Neural cell (in vitro differentiated cells): ENCODE data around the gene ALKBH3.

Experiments used
- EZH2 ChIP-seq: fragments of 200-600, 300-800 bp; shearing (Covaris generic), sonication (generic); IDR thresholded peaks from 2 replicates; pipeline ENCODE4 v1.6.1; 2014; ENCODE audit warnings: antibody characterized with exemption, low read length, borderline replicate concordance, mild to moderate bottlenecking; ENCODE audit not compliant: insufficient read depth, poor library complexity, severe bottlenecking
- POLR2AphosphoS5 ChIP-seq: IDR thresholded peaks from 2 replicates; pipeline ENCODE4 v1.6.1; 2012
- TF ChIP-seq, protein P1 (sequence below): fragments of 450-650 bp; IDR thresholded peaks from 2 replicates; pipeline ENCODE4 v1.5.1; 2014; ENCODE audit warnings: antibody characterized with exemption, mild to moderate bottlenecking, moderate library complexity; ENCODE audit not compliant: poor library complexity, severe bottlenecking

DNA sequence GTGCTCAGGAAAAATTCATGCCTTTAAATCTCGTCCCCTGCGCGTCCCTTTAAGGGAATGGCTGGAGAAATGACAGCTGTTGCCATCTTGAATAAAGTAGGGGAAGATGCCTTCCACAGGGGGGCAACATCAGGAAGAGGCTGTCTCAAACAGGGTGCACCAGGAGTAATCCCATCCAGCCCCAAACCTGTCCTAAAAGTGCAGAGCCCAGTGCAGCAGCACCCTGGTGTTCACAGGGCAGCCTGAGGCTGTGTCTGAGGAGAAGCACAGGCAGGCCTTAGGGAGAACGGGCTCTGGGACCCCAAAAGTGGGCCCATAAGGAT lies 51.0 kb downstream of the ALKBH3 start:
- TF ChIP-seq EZH2 = no peak
- TF ChIP-seq, protein P1, sequence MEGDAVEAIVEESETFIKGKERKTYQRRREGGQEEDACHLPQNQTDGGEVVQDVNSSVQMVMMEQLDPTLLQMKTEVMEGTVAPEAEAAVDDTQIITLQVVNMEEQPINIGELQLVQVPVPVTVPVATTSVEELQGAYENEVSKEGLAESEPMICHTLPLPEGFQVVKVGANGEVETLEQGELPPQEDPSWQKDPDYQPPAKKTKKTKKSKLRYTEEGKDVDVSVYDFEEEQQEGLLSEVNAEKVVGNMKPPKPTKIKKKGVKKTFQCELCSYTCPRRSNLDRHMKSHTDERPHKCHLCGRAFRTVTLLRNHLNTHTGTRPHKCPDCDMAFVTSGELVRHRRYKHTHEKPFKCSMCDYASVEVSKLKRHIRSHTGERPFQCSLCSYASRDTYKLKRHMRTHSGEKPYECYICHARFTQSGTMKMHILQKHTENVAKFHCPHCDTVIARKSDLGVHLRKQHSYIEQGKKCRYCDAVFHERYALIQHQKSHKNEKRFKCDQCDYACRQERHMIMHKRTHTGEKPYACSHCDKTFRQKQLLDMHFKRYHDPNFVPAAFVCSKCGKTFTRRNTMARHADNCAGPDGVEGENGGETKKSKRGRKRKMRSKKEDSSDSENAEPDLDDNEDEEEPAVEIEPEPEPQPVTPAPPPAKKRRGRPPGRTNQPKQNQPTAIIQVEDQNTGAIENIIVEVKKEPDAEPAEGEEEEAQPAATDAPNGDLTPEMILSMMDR = no peak
- no peak for TF ChIP-seq POLR2AphosphoS5
